Astrocyte (in vitro differentiated cells and primary cell): ENCODE results near the gene DNMBP. TPM values are rescaled to one million over a fixed set of nuclear protein-coding genes. Genes with fewer than 3 reads are reported as not detected.
A peak's percentile ranks its signal among the peaks of the same experiment; 100 is the strongest.

ENCODE experiments used
- DNase-seq: peaks from one replicate; pipeline ENCODE4 v3.0.0-alpha.2; 2010; ENCODE audit warnings: low read depth
- FAIRE-seq: peaks from 2 replicates; lab custom pipeline; 2011; peaks lifted over from hg19 to GRCh38; lab: Jason Lieb, UNC
- H2AFZ ChIP-seq: 2 replicates; pipeline ENCODE4 v1.6.0; 2012; ENCODE audit warnings: low read depth, low read length, inconsistent platforms
- H3K27ac ChIP-seq: 2 replicates; pipeline ENCODE4 v1.5.1; 2011; ENCODE audit warnings: low read depth, low read length, inconsistent platforms
- H3K27me3 ChIP-seq: 2 replicates; pipeline ENCODE4 v1.6.0; 2011; ENCODE audit warnings: low read length, inconsistent platforms; ENCODE audit not compliant: insufficient read depth
- H3K36me3 ChIP-seq: 2 replicates; pipeline ENCODE4 v1.5.1; 2011; ENCODE audit warnings: low read length, inconsistent platforms; ENCODE audit not compliant: insufficient read depth
- H3K4me1 ChIP-seq: 2 replicates; pipeline ENCODE4 v1.5.1; 2011; ENCODE audit warnings: low read length, inconsistent platforms; ENCODE audit not compliant: insufficient read depth
- H3K4me2 ChIP-seq: 2 replicates; pipeline ENCODE4 v1.6.0; 2012; ENCODE audit warnings: low read length, inconsistent platforms
- H3K4me3 ChIP-seq: 2 replicates; pipeline ENCODE4 v1.5.1; 2011; ENCODE audit warnings: low read depth, mild to moderate bottlenecking, low read length, inconsistent platforms; ENCODE audit not compliant: insufficient read depth
- H3K79me2 ChIP-seq: 2 replicates; pipeline ENCODE4 v1.6.0; 2012; ENCODE audit warnings: mild to moderate bottlenecking, low read length, inconsistent platforms; ENCODE audit not compliant: insufficient read depth
- H3K9ac ChIP-seq: 2 replicates; pipeline ENCODE4 v1.6.0; 2012; ENCODE audit warnings: mild to moderate bottlenecking, low read length, inconsistent platforms
- H3K9me3 ChIP-seq: 2 replicates; pipeline ENCODE4 v1.5.1; 2012; ENCODE audit warnings: low read depth, mild to moderate bottlenecking, low read length, inconsistent platforms; ENCODE audit not compliant: insufficient read depth
- H4K20me1 ChIP-seq: 2 replicates; pipeline ENCODE4 v1.6.0; 2012; ENCODE audit warnings: low read length, inconsistent platforms; ENCODE audit not compliant: insufficient read depth
- H3K27ac Mint-ChIP-seq: one replicate; pipeline ENCODE4 v1.8.0; 2021; ENCODE audit warnings: mild to moderate bottlenecking, mixed read lengths; ENCODE audit not compliant: unreplicated experiment
- H3K27me3 Mint-ChIP-seq: one replicate; pipeline ENCODE4 v1.8.0; 2021; ENCODE audit warnings: low read depth, mixed read lengths; ENCODE audit not compliant: unreplicated experiment
- H3K36me3 Mint-ChIP-seq: one replicate; pipeline ENCODE4 v1.8.0; 2021; ENCODE audit warnings: low read depth, mixed read lengths; ENCODE audit not compliant: unreplicated experiment
- H3K4me1 Mint-ChIP-seq: one replicate; pipeline ENCODE4 v1.8.0; 2021; ENCODE audit warnings: low read depth, mixed read lengths; ENCODE audit not compliant: unreplicated experiment
- H3K4me3 Mint-ChIP-seq: one replicate; pipeline ENCODE4 v1.8.0; 2021; ENCODE audit warnings: mild to moderate bottlenecking, moderate library complexity, mixed read lengths; ENCODE audit not compliant: unreplicated experiment
- H3K9me3 Mint-ChIP-seq: one replicate; pipeline ENCODE4 v1.8.0; 2021; ENCODE audit warnings: mild to moderate bottlenecking, mixed read lengths; ENCODE audit not compliant: unreplicated experiment
- CTCF ChIP-seq: IDR thresholded peaks from 2 replicates; pipeline ENCODE4 v1.5.1; 2011; ENCODE audit warnings: low read depth, mild to moderate bottlenecking, inconsistent platforms, low read length, moderate library complexity; ENCODE audit not compliant: insufficient read depth
- EZH2 ChIP-seq: IDR thresholded peaks from 2 replicates; pipeline ENCODE4 v1.6.1; 2012; ENCODE audit warnings: mild to moderate bottlenecking, low read length, inconsistent platforms; ENCODE audit not compliant: insufficient read depth
- total RNA-seq: library from RNA; stranded (reverse); gene quantifications from 2 replicates; pipeline ENCODE4 v1.2.1, GENCODE V29; 2021

Gene DNMBP
- total RNA-seq, 1 donor from 2014 or later, result 24.8 TPM

- no peak overlapping the region for H3K27ac Mint-ChIP-seq
- Histone ChIP-seq H4K20me1 (no peaks in the 10 kb centered on the region), H3K27me3 (peaks cover 2% of the 10 kb centered on the region), H3K36me3 (no peaks in the 10 kb centered on the region), H3K4me1 (peaks cover 3% of the 10 kb centered on the region), H3K9me3 (no peaks in the 10 kb centered on the region), H3K4me3 (no peak overlapping the region), H3K9ac (no peak overlapping the region), H2AFZ (no peak overlapping the region), H3K4me2 (no peak overlapping the region), H3K79me2 (no peaks in the 10 kb centered on the region), H3K27ac (no peak overlapping the region)
- TF ChIP-seq EZH2, result no peak
- no peak for TF ChIP-seq CTCF
- no peaks in the 10 kb centered on the region for H3K27me3 Mint-ChIP-seq
- no peak overlapping the region for H3K4me3 Mint-ChIP-seq
- FAIRE-seq, result no peak
- no peak for DNase-seq
- H3K36me3 Mint-ChIP-seq, result no peaks in the 10 kb centered on the region
- no peaks in the 10 kb centered on the region for H3K4me1 Mint-ChIP-seq
- H3K9me3 Mint-ChIP-seq, result no peaks in the 10 kb centered on the region
Measured at GRCh38 chr10:100020142-100020885, 10.6 kb upstream of the DNMBP start.

GRCh38 chr10:100019787-100020141, 10.0 kb upstream of the DNMBP start:
- peak; percentile 6 for TF ChIP-seq CTCF
- no peak for TF ChIP-seq EZH2
- peaks cover 2% of the 10 kb centered on the region for H3K27me3 ChIP-seq
- no peak for FAIRE-seq
- Mint-ChIP-seq H3K9me3 (no peaks in the 10 kb centered on the region), H3K27ac (no peak overlapping the region), H3K4me3 (no peak overlapping the region), H3K27me3 (no peaks in the 10 kb centered on the region), H3K4me1 (no peaks in the 10 kb centered on the region), H3K36me3 (no peaks in the 10 kb centered on the region)
- no peaks in the 10 kb centered on the region for H3K36me3 ChIP-seq
- H3K9me3 ChIP-seq, result no peaks in the 10 kb centered on the region
- no peak overlapping the region for H3K4me2 ChIP-seq
- no peak overlapping the region for H2AFZ ChIP-seq
- DNase-seq, result no peak
- no peak overlapping the region for H3K27ac ChIP-seq
- H3K4me3 ChIP-seq, result no peak overlapping the region
- H3K79me2 ChIP-seq, result no peaks in the 10 kb centered on the region
- H3K9ac ChIP-seq, result no peak overlapping the region
- H4K20me1 ChIP-seq, result no peaks in the 10 kb centered on the region
- peaks cover 3% of the 10 kb centered on the region for H3K4me1 ChIP-seq

GRCh38 chr10:100014071-100014762, 4.5 kb upstream of the DNMBP start:
- peaks cover 3% of the 10 kb centered on the region for H3K79me2 ChIP-seq
- no peak for FAIRE-seq
- H3K36me3 Mint-ChIP-seq, result no peaks in the 10 kb centered on the region
- no peak overlapping the region for H3K4me3 Mint-ChIP-seq
- H2AFZ ChIP-seq, result no peak overlapping the region
- no peaks in the 10 kb centered on the region for H4K20me1 ChIP-seq
- peaks cover 4% of the 10 kb centered on the region for H3K4me1 Mint-ChIP-seq
- peaks cover 5% of the 10 kb centered on the region for H3K4me1 ChIP-seq
- no peak overlapping the region for H3K27ac Mint-ChIP-seq
- TF ChIP-seq EZH2 (no peak), CTCF (no peak)
- peaks cover 2% of the 10 kb centered on the region for H3K27me3 ChIP-seq
- no peak overlapping the region for H3K9ac ChIP-seq
- H3K4me2 ChIP-seq, result no peak overlapping the region
- no peak for DNase-seq
- no peaks in the 10 kb centered on the region for H3K36me3 ChIP-seq
- H3K9me3 Mint-ChIP-seq, result no peaks in the 10 kb centered on the region
- H3K4me3 ChIP-seq, result no peak overlapping the region
- no peak overlapping the region for H3K27ac ChIP-seq
- H3K9me3 ChIP-seq, result no peaks in the 10 kb centered on the region
- no peaks in the 10 kb centered on the region for H3K27me3 Mint-ChIP-seq
